ENCODE measurements around the gene TRIM17. TPM values are rescaled to one million over a fixed set of nuclear protein-coding genes. Genes with fewer than 3 reads are reported as not detected.

The TRIM17 gene
- total and polyA plus RNA-seq, 2 of the 8 experiments (the other 6 are each of a cell fraction or from before 2014, with no cell fraction given): 1.1 to 2.2 TPM

DNA sequence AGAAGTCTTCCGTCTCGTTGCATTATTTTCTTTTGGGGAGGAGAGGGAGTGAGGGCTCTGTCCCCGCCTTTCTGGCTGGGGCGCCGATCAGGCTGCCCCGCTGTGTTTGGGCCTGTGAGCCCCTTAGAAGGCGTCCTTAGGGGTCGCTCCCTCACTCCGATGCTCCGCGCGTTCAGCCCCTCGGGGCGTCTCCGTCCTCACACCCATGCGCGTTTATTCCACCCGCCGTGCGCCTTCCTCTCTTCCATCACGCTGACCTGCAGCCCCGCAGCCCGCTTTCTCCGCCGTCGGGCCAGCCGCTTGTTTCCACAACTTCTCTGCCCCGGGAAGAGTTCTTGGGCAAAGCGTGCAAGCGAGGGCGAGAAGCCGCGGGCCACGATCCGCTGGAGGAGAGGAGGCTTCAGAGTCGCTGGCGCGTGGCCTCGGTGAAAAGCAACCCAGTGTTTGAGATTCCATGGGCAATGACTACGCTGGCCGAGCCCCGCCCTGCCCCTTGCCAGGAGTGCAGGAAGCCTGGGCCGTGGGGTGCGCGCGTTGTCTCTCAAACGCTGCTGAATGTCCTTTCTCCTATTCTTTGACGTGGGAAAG lies 37.7 kb downstream of the TRIM17 start (continued):
- TF ChIP-seq, protein P1, sequence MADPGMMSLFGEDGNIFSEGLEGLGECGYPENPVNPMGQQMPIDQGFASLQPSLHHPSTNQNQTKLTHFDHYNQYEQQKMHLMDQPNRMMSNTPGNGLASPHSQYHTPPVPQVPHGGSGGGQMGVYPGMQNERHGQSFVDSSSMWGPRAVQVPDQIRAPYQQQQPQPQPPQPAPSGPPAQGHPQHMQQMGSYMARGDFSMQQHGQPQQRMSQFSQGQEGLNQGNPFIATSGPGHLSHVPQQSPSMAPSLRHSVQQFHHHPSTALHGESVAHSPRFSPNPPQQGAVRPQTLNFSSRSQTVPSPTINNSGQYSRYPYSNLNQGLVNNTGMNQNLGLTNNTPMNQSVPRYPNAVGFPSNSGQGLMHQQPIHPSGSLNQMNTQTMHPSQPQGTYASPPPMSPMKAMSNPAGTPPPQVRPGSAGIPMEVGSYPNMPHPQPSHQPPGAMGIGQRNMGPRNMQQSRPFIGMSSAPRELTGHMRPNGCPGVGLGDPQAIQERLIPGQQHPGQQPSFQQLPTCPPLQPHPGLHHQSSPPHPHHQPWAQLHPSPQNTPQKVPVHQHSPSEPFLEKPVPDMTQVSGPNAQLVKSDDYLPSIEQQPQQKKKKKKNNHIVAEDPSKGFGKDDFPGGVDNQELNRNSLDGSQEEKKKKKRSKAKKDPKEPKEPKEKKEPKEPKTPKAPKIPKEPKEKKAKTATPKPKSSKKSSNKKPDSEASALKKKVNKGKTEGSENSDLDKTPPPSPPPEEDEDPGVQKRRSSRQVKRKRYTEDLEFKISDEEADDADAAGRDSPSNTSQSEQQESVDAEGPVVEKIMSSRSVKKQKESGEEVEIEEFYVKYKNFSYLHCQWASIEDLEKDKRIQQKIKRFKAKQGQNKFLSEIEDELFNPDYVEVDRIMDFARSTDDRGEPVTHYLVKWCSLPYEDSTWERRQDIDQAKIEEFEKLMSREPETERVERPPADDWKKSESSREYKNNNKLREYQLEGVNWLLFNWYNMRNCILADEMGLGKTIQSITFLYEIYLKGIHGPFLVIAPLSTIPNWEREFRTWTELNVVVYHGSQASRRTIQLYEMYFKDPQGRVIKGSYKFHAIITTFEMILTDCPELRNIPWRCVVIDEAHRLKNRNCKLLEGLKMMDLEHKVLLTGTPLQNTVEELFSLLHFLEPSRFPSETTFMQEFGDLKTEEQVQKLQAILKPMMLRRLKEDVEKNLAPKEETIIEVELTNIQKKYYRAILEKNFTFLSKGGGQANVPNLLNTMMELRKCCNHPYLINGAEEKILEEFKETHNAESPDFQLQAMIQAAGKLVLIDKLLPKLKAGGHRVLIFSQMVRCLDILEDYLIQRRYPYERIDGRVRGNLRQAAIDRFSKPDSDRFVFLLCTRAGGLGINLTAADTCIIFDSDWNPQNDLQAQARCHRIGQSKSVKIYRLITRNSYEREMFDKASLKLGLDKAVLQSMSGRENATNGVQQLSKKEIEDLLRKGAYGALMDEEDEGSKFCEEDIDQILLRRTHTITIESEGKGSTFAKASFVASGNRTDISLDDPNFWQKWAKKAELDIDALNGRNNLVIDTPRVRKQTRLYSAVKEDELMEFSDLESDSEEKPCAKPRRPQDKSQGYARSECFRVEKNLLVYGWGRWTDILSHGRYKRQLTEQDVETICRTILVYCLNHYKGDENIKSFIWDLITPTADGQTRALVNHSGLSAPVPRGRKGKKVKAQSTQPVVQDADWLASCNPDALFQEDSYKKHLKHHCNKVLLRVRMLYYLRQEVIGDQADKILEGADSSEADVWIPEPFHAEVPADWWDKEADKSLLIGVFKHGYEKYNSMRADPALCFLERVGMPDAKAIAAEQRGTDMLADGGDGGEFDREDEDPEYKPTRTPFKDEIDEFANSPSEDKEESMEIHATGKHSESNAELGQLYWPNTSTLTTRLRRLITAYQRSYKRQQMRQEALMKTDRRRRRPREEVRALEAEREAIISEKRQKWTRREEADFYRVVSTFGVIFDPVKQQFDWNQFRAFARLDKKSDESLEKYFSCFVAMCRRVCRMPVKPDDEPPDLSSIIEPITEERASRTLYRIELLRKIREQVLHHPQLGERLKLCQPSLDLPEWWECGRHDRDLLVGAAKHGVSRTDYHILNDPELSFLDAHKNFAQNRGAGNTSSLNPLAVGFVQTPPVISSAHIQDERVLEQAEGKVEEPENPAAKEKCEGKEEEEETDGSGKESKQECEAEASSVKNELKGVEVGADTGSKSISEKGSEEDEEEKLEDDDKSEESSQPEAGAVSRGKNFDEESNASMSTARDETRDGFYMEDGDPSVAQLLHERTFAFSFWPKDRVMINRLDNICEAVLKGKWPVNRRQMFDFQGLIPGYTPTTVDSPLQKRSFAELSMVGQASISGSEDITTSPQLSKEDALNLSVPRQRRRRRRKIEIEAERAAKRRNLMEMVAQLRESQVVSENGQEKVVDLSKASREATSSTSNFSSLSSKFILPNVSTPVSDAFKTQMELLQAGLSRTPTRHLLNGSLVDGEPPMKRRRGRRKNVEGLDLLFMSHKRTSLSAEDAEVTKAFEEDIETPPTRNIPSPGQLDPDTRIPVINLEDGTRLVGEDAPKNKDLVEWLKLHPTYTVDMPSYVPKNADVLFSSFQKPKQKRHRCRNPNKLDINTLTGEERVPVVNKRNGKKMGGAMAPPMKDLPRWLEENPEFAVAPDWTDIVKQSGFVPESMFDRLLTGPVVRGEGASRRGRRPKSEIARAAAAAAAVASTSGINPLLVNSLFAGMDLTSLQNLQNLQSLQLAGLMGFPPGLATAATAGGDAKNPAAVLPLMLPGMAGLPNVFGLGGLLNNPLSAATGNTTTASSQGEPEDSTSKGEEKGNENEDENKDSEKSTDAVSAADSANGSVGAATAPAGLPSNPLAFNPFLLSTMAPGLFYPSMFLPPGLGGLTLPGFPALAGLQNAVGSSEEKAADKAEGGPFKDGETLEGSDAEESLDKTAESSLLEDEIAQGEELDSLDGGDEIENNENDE (IDR thresholded peaks at IDR 0.05; ENCODE audit: insufficient replicate concordance, low read length): no peak
- TF ChIP-seq RBBP5 (IDR thresholded peaks at IDR 0.05; ENCODE audit: borderline replicate concordance, low read depth, low read length) (peak; percentile 8; the same call in 1 of the 2 replicates), TAF1 (IDR thresholded peaks at IDR 0.05; ENCODE audit: low read depth, low read length) (peak; percentile 16; the same call in 1 of the 2 replicates), POLR2A (IDR thresholded peaks at IDR 0.05; ENCODE audit: control extremely low read depth in 1 of 2, low read depth in 2 of 2, low read length in 2 of 2) (no peak), YY1 (IDR thresholded peaks at IDR 0.05; ENCODE audit: low read depth, low read length) (no peak), TBP (IDR thresholded peaks at IDR 0.05; ENCODE audit: low read depth, low read length) (no peak), SUZ12 (IDR thresholded peaks at IDR 0.05; ENCODE audit: low read length) (no peak), BACH1 (IDR thresholded peaks at IDR 0.05; ENCODE audit: low read length) (no peak), MAFK (IDR thresholded peaks at IDR 0.05; ENCODE audit: low read depth, low read length) (no peak), RFX5 (IDR thresholded peaks at IDR 0.05; ENCODE audit: borderline replicate concordance, low read depth, low read length) (no peak), NANOG (IDR thresholded peaks at IDR 0.05; ENCODE audit: insufficient read depth, low read depth, low read length, poor library complexity, severe bottlenecking) (no peak)
- TF ChIP-seq, protein P2, sequence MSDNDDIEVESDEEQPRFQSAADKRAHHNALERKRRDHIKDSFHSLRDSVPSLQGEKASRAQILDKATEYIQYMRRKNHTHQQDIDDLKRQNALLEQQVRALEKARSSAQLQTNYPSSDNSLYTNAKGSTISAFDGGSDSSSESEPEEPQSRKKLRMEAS (IDR thresholded peaks at IDR 0.05): 0 out of 2 replicates have a peak, but pooled peaks have one; percentile 23
